ENCODE data around the gene PDE6A. TPM values are rescaled to one million over a fixed set of nuclear protein-coding genes. Genes with fewer than 3 reads are reported as not detected.

PDE6A gene
- total and polyA plus RNA-seq, 2 of the 13 experiments (the other 11 are each of a cell fraction or from before 2014, with no cell fraction given), result 0.01 TPM; not detected in 1

DNA sequence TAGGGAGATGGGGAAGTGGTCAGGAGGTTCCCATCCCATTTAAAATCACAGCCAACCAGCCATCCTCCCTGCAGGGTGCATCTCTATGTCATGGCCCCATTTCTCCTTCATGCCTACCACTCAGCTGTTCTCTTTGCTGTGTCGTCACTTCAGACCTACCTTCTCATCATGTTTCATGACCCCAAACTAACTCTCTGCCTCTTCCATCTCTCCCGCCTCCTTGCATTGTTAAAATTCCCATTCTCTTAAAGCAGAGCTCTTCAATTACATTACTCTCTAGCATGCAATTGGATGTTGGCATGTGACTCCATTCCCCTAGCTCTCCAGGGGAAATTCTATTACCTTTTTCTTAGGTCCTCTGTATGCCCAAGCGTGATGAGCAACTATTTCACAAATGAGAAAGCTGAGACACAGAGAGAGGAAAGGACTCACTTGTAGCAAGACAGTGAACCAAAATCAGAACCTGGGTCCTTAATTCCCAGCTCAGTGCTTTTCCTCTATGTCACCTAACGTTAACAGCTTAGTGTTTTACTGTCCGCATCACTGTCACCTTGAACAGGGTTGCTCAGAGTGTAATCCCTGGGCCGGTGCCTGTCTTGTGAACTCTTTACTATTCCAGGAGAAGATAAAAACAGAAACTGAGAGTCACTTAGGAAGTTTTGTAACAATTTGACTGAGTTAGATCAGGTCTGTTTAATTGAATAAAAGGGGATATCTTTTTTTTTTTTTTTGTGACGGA is 28.1 kb downstream of the PDE6A start:
- Histone ChIP-seq H3K27me3 (ENCODE audit: control insufficient read depth in 1 of 2, insufficient read depth in 2 of 2, low read length in 2 of 2) (peaks cover 0 to 3% of the 10 kb centered on the region in 2 experiments; a peak in 1 of 5 replicates), H3K9me3 (ENCODE audit: low read length) (no peaks in the 10 kb centered on the region), H3K4me1 (ENCODE audit: insufficient read depth, low read length) (no peaks in the 10 kb centered on the region), H3K4me3 (replicated peaks in 1 of 3; ENCODE audit: insufficient read depth in 1 of 3, low read depth in 2 of 3, low read length in 3 of 3) (no peak overlapping the region), H4K20me1 (ENCODE audit: insufficient read depth, low read length) (no peaks in the 10 kb centered on the region), H3K9ac (ENCODE audit: insufficient read depth, low read depth, low read length) (no peak overlapping the region), H2AFZ (ENCODE audit: low read length) (no peak overlapping the region), H3K36me3 (replicated peaks in 1 of 2; ENCODE audit: control insufficient read depth in 1 of 2, insufficient read depth in 2 of 2, low read length in 2 of 2) (no peaks in the 10 kb centered on the region), H3K79me2 (ENCODE audit: insufficient read depth, low read length) (no peaks in the 10 kb centered on the region), H3K4me2 (ENCODE audit: low read depth, low read length) (no peak overlapping the region), H3K27ac (ENCODE audit: extremely low read length, insufficient read depth, low read length) (no peak overlapping the region)
- DNase-seq (ENCODE audit: low spot score) (no peak), FAIRE-seq (no peak), ATAC-seq (no peak)
- intact Hi-C loops (cut with micrococcal nuclease; ENCODE audit: unreplicated experiment), result no loop called here
- in situ Hi-C loops (cut with HindIII; ENCODE audit: extremely low pct_ligation_motif_present, low pct_unique_long_range_greater_than_20kb), result no loop called here
- ChIA-PET POLR2A (no interaction called here), CTCF (ENCODE audit: low intra/inter-chr PET ratio, low total read pairs) (no interaction called here)
- no TSS peak for BruUV-seq (replicated peaks)
- 57% methylated on average over 7 of the region's 7 CpGs for WGBS (ENCODE audit: low lambda C conversion rate)
- TF ChIP-seq MLLT10 (CRISPR knock-in tag; IDR thresholded peaks at IDR 0.05), result no peak
- TF ChIP-seq HNRNPL (IDR thresholded peaks at IDR 0.05; ENCODE audit: low read depth, low read length), result no peak
- TF ChIP-seq ZNF460 (CRISPR knock-in tag; IDR thresholded peaks at IDR 0.05; ENCODE audit: borderline replicate concordance), result no peak
- no peak for TF ChIP-seq RFXAP (CRISPR knock-in tag; IDR thresholded peaks at IDR 0.05; ENCODE audit: borderline replicate concordance)
- TF ChIP-seq NCOR1 (IDR thresholded peaks at IDR 0.05; ENCODE audit: borderline replicate concordance, low read length), result no peak
- TF ChIP-seq, protein P1, sequence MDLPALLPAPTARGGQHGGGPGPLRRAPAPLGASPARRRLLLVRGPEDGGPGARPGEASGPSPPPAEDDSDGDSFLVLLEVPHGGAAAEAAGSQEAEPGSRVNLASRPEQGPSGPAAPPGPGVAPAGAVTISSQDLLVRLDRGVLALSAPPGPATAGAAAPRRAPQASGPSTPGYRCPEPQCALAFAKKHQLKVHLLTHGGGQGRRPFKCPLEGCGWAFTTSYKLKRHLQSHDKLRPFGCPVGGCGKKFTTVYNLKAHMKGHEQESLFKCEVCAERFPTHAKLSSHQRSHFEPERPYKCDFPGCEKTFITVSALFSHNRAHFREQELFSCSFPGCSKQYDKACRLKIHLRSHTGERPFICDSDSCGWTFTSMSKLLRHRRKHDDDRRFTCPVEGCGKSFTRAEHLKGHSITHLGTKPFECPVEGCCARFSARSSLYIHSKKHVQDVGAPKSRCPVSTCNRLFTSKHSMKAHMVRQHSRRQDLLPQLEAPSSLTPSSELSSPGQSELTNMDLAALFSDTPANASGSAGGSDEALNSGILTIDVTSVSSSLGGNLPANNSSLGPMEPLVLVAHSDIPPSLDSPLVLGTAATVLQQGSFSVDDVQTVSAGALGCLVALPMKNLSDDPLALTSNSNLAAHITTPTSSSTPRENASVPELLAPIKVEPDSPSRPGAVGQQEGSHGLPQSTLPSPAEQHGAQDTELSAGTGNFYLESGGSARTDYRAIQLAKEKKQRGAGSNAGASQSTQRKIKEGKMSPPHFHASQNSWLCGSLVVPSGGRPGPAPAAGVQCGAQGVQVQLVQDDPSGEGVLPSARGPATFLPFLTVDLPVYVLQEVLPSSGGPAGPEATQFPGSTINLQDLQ (CRISPR knock-in tag; IDR thresholded peaks at IDR 0.05), result no peak
- TF ChIP-seq, protein P2, sequence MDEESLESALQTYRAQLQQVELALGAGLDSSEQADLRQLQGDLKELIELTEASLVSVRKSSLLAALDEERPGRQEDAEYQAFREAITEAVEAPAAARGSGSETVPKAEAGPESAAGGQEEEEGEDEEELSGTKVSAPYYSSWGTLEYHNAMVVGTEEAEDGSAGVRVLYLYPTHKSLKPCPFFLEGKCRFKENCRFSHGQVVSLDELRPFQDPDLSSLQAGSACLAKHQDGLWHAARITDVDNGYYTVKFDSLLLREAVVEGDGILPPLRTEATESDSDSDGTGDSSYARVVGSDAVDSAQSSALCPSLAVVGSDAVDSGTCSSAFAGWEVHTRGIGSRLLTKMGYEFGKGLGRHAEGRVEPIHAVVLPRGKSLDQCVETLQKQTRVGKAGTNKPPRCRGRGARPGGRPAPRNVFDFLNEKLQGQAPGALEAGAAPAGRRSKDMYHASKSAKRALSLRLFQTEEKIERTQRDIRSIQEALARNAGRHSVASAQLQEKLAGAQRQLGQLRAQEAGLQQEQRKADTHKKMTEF (CRISPR knock-in tag; IDR thresholded peaks at IDR 0.05), result no peak
- no peak for TF ChIP-seq ZNF75D (CRISPR knock-in tag; IDR thresholded peaks at IDR 0.05; ENCODE audit: borderline replicate concordance)
- TF ChIP-seq ZFYVE20 (CRISPR knock-in tag; IDR thresholded peaks at IDR 0.05; ENCODE audit: borderline replicate concordance, low read depth), result no peak
- TF ChIP-seq, protein P3, sequence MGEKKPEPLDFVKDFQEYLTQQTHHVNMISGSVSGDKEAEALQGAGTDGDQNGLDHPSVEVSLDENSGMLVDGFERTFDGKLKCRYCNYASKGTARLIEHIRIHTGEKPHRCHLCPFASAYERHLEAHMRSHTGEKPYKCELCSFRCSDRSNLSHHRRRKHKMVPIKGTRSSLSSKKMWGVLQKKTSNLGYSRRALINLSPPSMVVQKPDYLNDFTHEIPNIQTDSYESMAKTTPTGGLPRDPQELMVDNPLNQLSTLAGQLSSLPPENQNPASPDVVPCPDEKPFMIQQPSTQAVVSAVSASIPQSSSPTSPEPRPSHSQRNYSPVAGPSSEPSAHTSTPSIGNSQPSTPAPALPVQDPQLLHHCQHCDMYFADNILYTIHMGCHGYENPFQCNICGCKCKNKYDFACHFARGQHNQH (CRISPR knock-in tag; IDR thresholded peaks at IDR 0.05), result no peak
- TF ChIP-seq NR2C2 (CRISPR knock-in tag; IDR thresholded peaks at IDR 0.05; ENCODE audit: borderline replicate concordance), result no peak
- TF ChIP-seq ZNF713 (CRISPR knock-in tag; IDR thresholded peaks at IDR 0.05), result no peak
- TF ChIP-seq, protein P4, sequence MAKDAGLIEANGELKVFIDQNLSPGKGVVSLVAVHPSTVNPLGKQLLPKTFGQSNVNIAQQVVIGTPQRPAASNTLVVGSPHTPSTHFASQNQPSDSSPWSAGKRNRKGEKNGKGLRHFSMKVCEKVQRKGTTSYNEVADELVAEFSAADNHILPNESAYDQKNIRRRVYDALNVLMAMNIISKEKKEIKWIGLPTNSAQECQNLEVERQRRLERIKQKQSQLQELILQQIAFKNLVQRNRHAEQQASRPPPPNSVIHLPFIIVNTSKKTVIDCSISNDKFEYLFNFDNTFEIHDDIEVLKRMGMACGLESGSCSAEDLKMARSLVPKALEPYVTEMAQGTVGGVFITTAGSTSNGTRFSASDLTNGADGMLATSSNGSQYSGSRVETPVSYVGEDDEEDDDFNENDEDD (CRISPR knock-in tag; IDR thresholded peaks at IDR 0.05; ENCODE audit: borderline replicate concordance), result no peak
- no peak for TF ChIP-seq IRX3 (CRISPR knock-in tag; IDR thresholded peaks at IDR 0.05; ENCODE audit: borderline replicate concordance, low read depth)
- TF ChIP-seq CENPX (CRISPR knock-in tag; IDR thresholded peaks at IDR 0.05), result no peak
- TF ChIP-seq CEBPG (CRISPR knock-in tag; IDR thresholded peaks at IDR 0.05), result no peak
- TF ChIP-seq ZNF44 (CRISPR knock-in tag; IDR thresholded peaks at IDR 0.05), result no peak
